Stomach (tissue), 9 donors: Measurements from ENCODE around the gene E2F7. TPM values are rescaled to one million over a fixed set of nuclear protein-coding genes. Genes with fewer than 3 reads are reported as not detected.

Experiments
- DNase-seq, 2 donors: peaks; one replicate each; pipeline versions ENCODE4 v3.0.0 to v3.0.0-alpha.2; 2013 to 2019
- H3K27ac ChIP-seq, 5 donors: fragments of 200-600 bp in 4 of 5; sonication (generic) in 4 of 5; one replicate each; pipeline ENCODE4 v1.5.1; 2013 to 2019; ENCODE audit warnings: mild to moderate bottlenecking in 1 of 5, moderate library complexity in 1 of 5
- H3K27me3 ChIP-seq, 3 donors: fragments of 200-600 bp; sonication (generic); one replicate each; pipeline ENCODE4 v1.5.1; 2017 to 2019; ENCODE audit warnings: mixed run types in 1 of 3
- H3K36me3 ChIP-seq, 4 donors: fragments of 200-600 bp; sonication (generic); 1 replicate in 3 of 4; 2 replicates in 1 of 4; pipeline ENCODE4 v1.5.1; 2016 to 2019
- H3K4me1 ChIP-seq, 4 donors: fragments of 200-600 bp; sonication (generic); one replicate each; pipeline ENCODE4 v1.5.1; 2016 to 2019
- H3K4me3 ChIP-seq, 4 donors: fragments of 200-600 bp; sonication (generic) in 3 of 4; one replicate each; pipeline ENCODE4 v1.5.1; 2016 to 2019; ENCODE audit warnings: mild to moderate bottlenecking in 1 of 4
- H3K9me3 ChIP-seq, 4 donors: fragments of 200-600 bp; sonication (generic); one replicate each; pipeline ENCODE4 v1.5.1; 2016 to 2019
- CTCF ChIP-seq, 7 experiments: fragments of 450-650 bp in 4 of 7; fragments of 200-600 bp in 3 of 7; sonication (generic) in 3 of 7; IDR thresholded peaks; one replicate each; pipeline ENCODE4 v1.5.1; 2016 to 2019; ENCODE audit warnings: antibody characterized with exemption in 7 of 7, control low read depth in 2 of 7, mild to moderate bottlenecking in 1 of 7
- EP300 ChIP-seq: sonication (generic); formaldehyde crosslinking; IDR thresholded peaks from one replicate; pipeline ENCODE4 v1.6.1; 2017; ENCODE audit warnings: antibody characterized with exemption
- POLR2A ChIP-seq, 4 donors: fragments of 450-650 bp; IDR thresholded peaks; one replicate each; pipeline ENCODE4 v1.6.1; 2016; ENCODE audit warnings: antibody characterized with exemption in 4 of 4, control low read depth in 2 of 4, mild to moderate bottlenecking in 1 of 4, moderate library complexity in 1 of 4
- POLR2AphosphoS5 ChIP-seq, 3 donors: sonication (generic); formaldehyde crosslinking; IDR thresholded peaks; one replicate each; pipeline ENCODE4 v1.6.1; 2016; ENCODE audit warnings: antibody characterized with exemption in 3 of 3
- WGBS, 5 donors: extraction: QIAGEN DNeasy Blood & Tissue Kit in 3 of 5; methylation state at CpG; one replicate each; pipeline versions ENCODE4 v1.1.5 to v1.1.7; 2013 to 2018; 5-methylcytosine and 5-hydroxymethylcytosine counted together
- intact Hi-C: fragments of 100-400 bp; cut with DNase I; formaldehyde crosslinking; loops from one replicate; pipeline ENCODE4 v1.15.1; 2023; ENCODE audit warnings: low total_unique reads
- polyA plus RNA-seq, 3 donors: library from polyadenylated mRNA; stranded (reverse); fragments of 200-250 nt; gene quantifications; one replicate each; pipeline ENCODE4 v1.2.3, GENCODE V29; 2013
- total RNA-seq, 5 donors: library from RNA; depleted of rRNA; stranded (reverse); fragments of >200 nt; gene quantifications; one replicate each; pipeline versions ENCODE4 v1.1.0 to v1.2.3, GENCODE V29; 2014 to 2016
- donor health status: healthy with polysubstance abuse.
- donor health status: Bipolar disorder and iron deficiency.
- donor health status: healthy.

Gene E2F7
- total and polyA plus RNA-seq, 8 donors, result 0.31 to 7.7 (median 0.75) TPM; not detected in 1

- Histone ChIP-seq H3K36me3 (no peaks in the 10 kb centered on the region), H3K4me3 (no peak overlapping the region), H3K9me3 (no peaks in the 10 kb centered on the region), H3K27ac (no peak overlapping the region), H3K4me1 (no peaks in the 10 kb centered on the region), H3K27me3 (no peaks in the 10 kb centered on the region)
- no peak for TF ChIP-seq POLR2AphosphoS5 (IDR thresholded peaks at IDR 0.05)
- TF ChIP-seq POLR2A (IDR thresholded peaks at IDR 0.05), result no peak
- no peak for TF ChIP-seq CTCF (IDR thresholded peaks at IDR 0.05)
- TF ChIP-seq EP300, result no peak
- intact Hi-C loops, result no loop called here
- DNase-seq, result no peak
- 87 to 94% (median 93%) methylated on average over 6 of the region's 6 CpGs for WGBS, 5 donors
Observed at GRCh38 chr12:77025782-77026314, 39.5 kb downstream of the E2F7 start.

- Histone ChIP-seq H3K27me3 (no peaks in the 10 kb centered on the region), H3K9me3 (no peaks in the 10 kb centered on the region), H3K27ac (no peak overlapping the region), H3K4me3 (no peak overlapping the region), H3K4me1 (no peaks in the 10 kb centered on the region), H3K36me3 (no peaks in the 10 kb centered on the region)
- WGBS, 5 donors, result 86 to 92% (median 88%) methylated on average over 6 of the region's 6 CpGs
- TF ChIP-seq POLR2AphosphoS5 (IDR thresholded peaks at IDR 0.05), result no peak
- no peak for TF ChIP-seq EP300
- no peak for TF ChIP-seq POLR2A (IDR thresholded peaks at IDR 0.05)
- no peak for TF ChIP-seq CTCF (IDR thresholded peaks at IDR 0.05)
- DNase-seq, result no peak
- intact Hi-C loops, result no loop called here
Observed at GRCh38 chr12:77023501-77023900, 41.9 kb downstream of the E2F7 start.

GRCh38 chr12:77019920-77020319, 45.4 kb downstream of the E2F7 start:
- Histone ChIP-seq H3K27me3 (no peaks in the 10 kb centered on the region), H3K27ac (no peak overlapping the region), H3K4me3 (no peak overlapping the region), H3K36me3 (no peaks in the 10 kb centered on the region), H3K9me3 (no peaks in the 10 kb centered on the region), H3K4me1 (no peaks in the 10 kb centered on the region)
- intact Hi-C loops, result no loop called here
- WGBS, 5 donors, result 87 to 100% (median 97%) methylated on average over 2 of the region's 2 CpGs
- no peak for DNase-seq
- TF ChIP-seq POLR2A (IDR thresholded peaks at IDR 0.05) (no peak), EP300 (no peak), CTCF (IDR thresholded peaks at IDR 0.05) (no peak), POLR2AphosphoS5 (IDR thresholded peaks at IDR 0.05) (no peak)

GRCh38 chr12:77016606-77017005, 48.8 kb downstream of the E2F7 start:
- DNase-seq, result no peak
- Histone ChIP-seq H3K4me1 (no peaks in the 10 kb centered on the region), H3K9me3 (no peaks in the 10 kb centered on the region), H3K27ac (no peak overlapping the region), H3K4me3 (no peak overlapping the region), H3K36me3 (no peaks in the 10 kb centered on the region), H3K27me3 (no peaks in the 10 kb centered on the region)
- intact Hi-C loops, result no loop called here
- no peak for TF ChIP-seq CTCF (IDR thresholded peaks at IDR 0.05)
- WGBS, 5 donors, result 73 to 93% (median 91%) methylated on average over 1 of the region's 1 CpG
